Frontal cortex (tissue), 4 donors: Measurements from ENCODE around the gene SLC25A44. TPM values are rescaled to one million over a fixed set of nuclear protein-coding genes. Genes with fewer than 3 reads are reported as not detected.
"Not testable (repeated sequence)": the region's sequence is repeated elsewhere in the genome, so short reads cannot be mapped to it uniquely, and the experiment has no call there.

Experiments
- DNase-seq, 2 donors: peaks; one replicate each; pipeline ENCODE4 v3.0.0; 2012; ENCODE audit warnings: low spot score in 2 of 2
- FAIRE-seq: peaks from 2 replicates; lab custom pipeline; 2012; peaks lifted over from hg19 to GRCh38; lab: Jason Lieb, UNC
- total RNA-seq: library from RNA; depleted of rRNA; stranded (reverse); fragments of >200 nt; gene quantifications from one replicate; pipeline ENCODE4 v1.2.3, GENCODE V29; 2014
- donor health status: control.
- donor health status: control.
- donor health status: control.

Gene SLC25A44
- total RNA-seq, 1 donor from 2014 or later, result 8.6 TPM

- no peak for FAIRE-seq
These were observed 33.1 kb upstream of the SLC25A44 start for GRCh38 chr1:156160743-156161171.

GRCh38 chr1:156162430-156163037 lies 31.4 kb upstream of the SLC25A44 start:
- no peak for DNase-seq
- FAIRE-seq, result no peak

More at GRCh38 chr1:156160743-156161171, 33.1 kb upstream of the SLC25A44 start:
- peak; percentile 75 to 84 for DNase-seq

DNA sequence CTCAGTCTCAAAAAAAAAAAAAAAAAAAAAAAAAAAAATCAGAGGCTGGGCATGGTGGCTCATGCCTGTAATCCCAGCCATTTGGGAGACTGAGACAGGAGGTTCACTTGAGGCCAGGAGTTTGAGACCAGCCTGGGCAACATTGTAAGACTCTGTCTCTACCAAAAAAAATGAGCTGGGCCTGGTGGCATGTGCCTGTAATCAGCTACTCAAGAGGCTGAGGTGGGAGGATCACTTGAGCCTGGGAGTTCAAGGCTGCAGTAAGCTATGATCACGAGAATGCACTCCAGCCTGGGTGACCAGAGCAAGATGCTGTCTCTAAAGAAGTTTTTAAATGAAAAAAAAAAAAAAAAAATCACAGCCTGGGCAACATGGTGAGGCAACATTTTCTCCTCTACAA lies 30.2 kb upstream of the SLC25A44 start:
- FAIRE-seq (no peak), DNase-seq (no peak)

GRCh38 chr1:156164125-156164831 lies 29.6 kb upstream of the SLC25A44 start:
- FAIRE-seq, result no peak

GRCh38 chr1:156165083-156165482 lies 28.8 kb upstream of the SLC25A44 start:
- DNase-seq (peak in 1 of 2 donors; percentile 0), FAIRE-seq (no peak)

More at GRCh38 chr1:156164125-156164831, 29.6 kb upstream of the SLC25A44 start:
- peak in 1 of 2 donors; percentile 0 for DNase-seq

GRCh38 chr1:156167536-156167935 lies 26.4 kb upstream of the SLC25A44 start:
- FAIRE-seq (no peak), DNase-seq (peak; percentile 0 to 3)

- DNase-seq (peak in 1 of 2 donors; percentile 3), FAIRE-seq (no peak)
These were observed 21.0 kb upstream of the SLC25A44 start for GRCh38 chr1:156172696-156173470.

DNA sequence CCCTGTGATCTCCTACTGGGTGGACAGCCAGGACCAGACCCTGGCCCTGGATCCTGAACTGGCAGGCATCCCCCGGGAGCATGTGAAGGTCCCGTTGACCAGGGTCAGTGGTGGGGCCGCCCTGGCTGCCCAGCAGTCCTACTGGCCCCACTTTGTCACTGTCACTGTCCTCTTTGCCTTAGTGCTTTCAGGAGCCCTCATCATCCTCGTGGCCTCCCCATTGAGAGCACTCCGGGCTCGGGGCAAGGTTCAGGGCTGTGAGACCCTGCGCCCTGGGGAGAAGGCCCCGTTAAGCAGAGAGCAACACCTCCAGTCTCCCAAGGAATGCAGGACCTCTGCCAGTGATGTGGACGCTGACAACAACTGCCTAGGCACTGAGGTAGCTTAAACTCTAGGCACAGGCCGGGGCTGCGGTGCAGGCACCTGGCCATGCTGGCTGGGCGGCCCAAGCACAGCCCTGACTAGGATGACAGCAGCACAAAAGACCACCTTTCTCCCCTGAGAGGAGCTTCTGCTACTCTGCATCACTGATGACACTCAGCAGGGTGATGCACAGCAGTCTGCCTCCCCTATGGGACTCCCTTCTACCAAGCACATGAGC lies 17.2 kb upstream of the SLC25A44 start:
- FAIRE-seq (no peak), DNase-seq (no peak)

DNA sequence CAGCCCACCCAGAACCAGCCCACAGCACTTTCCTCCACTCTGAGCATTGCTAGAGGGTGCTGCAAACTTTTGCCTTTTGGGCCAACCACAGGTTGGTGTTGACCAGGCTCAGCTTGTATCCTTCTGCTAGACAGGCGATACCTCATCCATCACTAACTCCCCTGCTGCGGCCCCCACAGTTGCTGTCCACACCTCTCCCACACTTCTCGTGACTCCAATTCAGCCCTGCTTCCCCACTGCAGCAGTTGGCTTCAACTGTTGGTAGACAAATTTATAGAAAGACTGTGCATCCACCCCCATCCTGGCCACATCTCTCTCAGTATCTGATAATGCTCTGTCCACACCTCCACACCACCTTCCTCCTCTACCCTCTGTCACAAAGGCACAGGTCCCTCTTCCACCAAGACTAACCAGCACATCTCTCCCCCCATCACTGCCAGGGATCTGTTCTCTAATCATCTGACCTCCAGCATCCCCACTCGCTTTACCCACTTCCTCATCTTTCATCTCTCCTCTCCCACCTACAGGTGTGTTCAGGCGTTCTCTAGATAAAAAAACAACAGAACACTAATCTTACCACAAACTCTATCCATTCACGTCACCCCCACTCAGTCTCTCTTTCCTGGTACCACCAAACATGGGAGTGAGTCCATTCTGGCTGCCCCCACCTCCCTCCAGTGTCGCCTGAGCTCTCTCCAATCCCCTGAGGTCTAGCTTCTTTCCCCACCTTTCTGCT lies 15.8 kb upstream of the SLC25A44 start:
- FAIRE-seq (no peak), DNase-seq (peak in 1 of 2 donors; percentile 17)

GRCh38 chr1:156180471-156180870 lies 13.4 kb upstream of the SLC25A44 start:
- FAIRE-seq, result no peak

GRCh38 chr1:156181391-156181924 lies 12.4 kb upstream of the SLC25A44 start:
- DNase-seq, FAIRE-seq: not testable (repeated sequence)

More at GRCh38 chr1:156180471-156180870, 13.4 kb upstream of the SLC25A44 start:
- DNase-seq, result no peak

DNA sequence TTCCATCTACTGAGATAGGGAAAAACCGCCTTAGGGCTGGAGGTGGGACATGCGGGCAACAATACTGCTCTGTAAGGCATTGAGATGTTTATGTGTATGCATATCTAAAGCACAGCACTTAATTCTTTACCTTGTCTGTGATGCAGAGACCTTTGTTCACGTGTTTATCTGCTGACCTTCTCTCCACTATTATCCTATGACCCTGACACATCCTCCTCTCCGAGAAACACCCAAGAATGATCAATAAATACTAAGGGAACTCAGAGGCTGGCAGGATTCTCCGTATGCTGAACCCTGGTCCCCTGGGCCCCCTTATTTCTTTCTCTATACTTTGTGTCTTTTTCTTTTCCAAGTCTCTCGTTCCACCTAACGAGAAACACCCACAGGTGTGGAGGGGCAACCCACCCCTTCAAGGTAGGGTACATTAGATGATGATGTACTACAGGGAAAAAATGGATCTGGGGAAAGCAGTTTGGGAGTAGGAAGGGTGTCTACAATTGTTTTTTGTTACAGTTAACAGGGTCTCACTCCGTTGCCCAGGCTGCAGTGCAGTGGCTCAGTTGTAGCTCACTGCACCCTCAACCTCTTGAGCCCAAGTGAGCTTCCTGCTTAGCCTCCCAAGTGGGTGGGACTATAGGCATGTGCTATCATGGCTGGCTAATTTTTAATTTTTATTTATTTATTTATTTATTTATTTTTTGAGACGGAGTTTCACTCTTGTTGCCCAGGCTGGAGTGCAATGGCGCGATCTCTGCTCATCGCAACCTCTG lies 11.7 kb upstream of the SLC25A44 start:
- DNase-seq, FAIRE-seq: not testable (repeated sequence)

- not testable (repeated sequence) for FAIRE-seq, DNase-seq
These were observed 7.3 kb upstream of the SLC25A44 start for GRCh38 chr1:156186347-156187177.

- not testable (repeated sequence) for DNase-seq, FAIRE-seq
These were observed 3.6 kb upstream of the SLC25A44 start for GRCh38 chr1:156190265-156190664.

- FAIRE-seq (no peak), DNase-seq (no peak)
These were observed 2.5 kb upstream of the SLC25A44 start for GRCh38 chr1:156191292-156191964.

DNA sequence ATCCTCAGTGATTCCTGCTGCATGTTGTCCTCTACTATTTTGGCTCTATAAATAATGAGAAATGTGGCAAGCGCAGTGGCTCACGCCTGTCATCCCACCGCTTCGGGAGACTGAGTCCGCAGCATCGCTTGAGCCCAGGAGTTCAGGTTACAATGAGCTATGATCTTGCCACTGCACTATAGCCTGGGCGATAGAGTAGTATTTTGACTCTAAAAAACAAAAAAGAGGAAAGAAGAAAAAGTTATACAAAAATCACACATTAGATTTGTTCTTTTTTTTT lies 756 bp upstream of the SLC25A44 start:
- DNase-seq (no peak), FAIRE-seq (no peak)

DNA sequence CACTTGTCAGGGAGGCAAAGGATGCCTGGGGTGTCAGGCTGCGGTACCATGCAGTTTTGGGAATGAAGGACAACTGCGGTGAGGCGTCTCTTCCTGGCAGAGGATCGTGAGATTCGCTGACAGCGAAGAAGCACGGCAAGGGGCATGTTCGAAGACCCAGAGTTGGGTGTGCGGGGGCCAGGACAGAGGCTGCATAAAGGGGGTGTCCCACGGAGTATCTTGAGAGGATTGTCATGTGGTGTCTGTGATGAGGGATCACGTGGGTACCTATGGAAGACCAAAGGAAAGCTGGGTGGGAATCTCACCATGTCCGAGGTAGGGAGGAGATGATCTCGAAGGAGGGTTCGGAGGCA lies 372 bp downstream of the SLC25A44 start:
- FAIRE-seq (no peak), DNase-seq (no peak)
